GM10248 (cell line): ENCODE data around the gene PAQR7.

Experiments used
- CTCF ChIA-PET: fragments of 300-600 bp; sonication (Branson Sonifier 250); formaldehyde crosslinking; extraction: SDS; loops from one replicate; lab custom pipeline; 2021; ENCODE audit warnings: antibody characterized with exemption; lab: Yijun Ruan, JAX
- POLR2A ChIA-PET: fragments of 350-650 bp; sonication (Branson Sonifier 250); formaldehyde crosslinking; extraction: SDS; loops from one replicate; lab custom pipeline; 2020; ENCODE audit warnings: antibody characterized with exemption; lab: Yijun Ruan, JAX
- DNase-seq: peaks from one replicate; pipeline ENCODE4 v3.0.0; 2012; ENCODE audit errors: extremely low spot score
- CTCF ChIP-seq: IDR thresholded peaks from 2 replicates; pipeline ENCODE4 v1.5.1; 2012; ENCODE audit warnings: mild to moderate bottlenecking, low read depth; ENCODE audit errors: extremely low read depth, missing control alignments, control extremely low read depth

The PAQR7 gene

GRCh38 chr1:25828491-25828890 is 47.0 kb downstream of the PAQR7 start:
- POLR2A ChIA-PET = no interaction called here
- TF ChIP-seq CTCF = no peak
- CTCF ChIA-PET = interaction anchor here (2.1 to 3.2 kb wide), 3 partner anchors 14 to 67 kb away, joined by 8 to 9 read pairs (median 9); no protein-coding TSS in a partner anchor
- DNase-seq = no peak

GRCh38 chr1:25826571-25826970 is 48.9 kb downstream of the PAQR7 start:
- TF ChIP-seq CTCF = no peak
- ChIA-PET CTCF (interaction anchor here (1.7 kb wide), 1 partner anchor 10 kb away, joined by 3 read pairs; no protein-coding TSS in a partner anchor), POLR2A (no interaction called here)
- DNase-seq = no peak

- no peak for DNase-seq
- ChIA-PET CTCF (interaction anchor here (2.6 kb wide), 1 partner anchor 70 kb away, joined by 5 read pairs; no protein-coding TSS in a partner anchor), POLR2A (no interaction called here)
- no peak for TF ChIP-seq CTCF
Measured at GRCh38 chr1:25825605-25826004, 49.9 kb downstream of the PAQR7 start.

- no peak for TF ChIP-seq CTCF
- ChIA-PET POLR2A (interaction anchor here (0.6 kb wide), 1 partner anchor 178 kb away, joined by 5 read pairs; no protein-coding TSS in a partner anchor), CTCF (interaction anchor here (0.8 to 6.0 kb wide), 8 partner anchors 9 to 83 kb away, joined by 3 to 26 read pairs (median 5); no protein-coding TSS in a partner anchor)
- DNase-seq = no peak
Measured at GRCh38 chr1:25821630-25822091, 53.8 kb downstream of the PAQR7 start.

GRCh38 chr1:25821112-25821476 is 54.4 kb downstream of the PAQR7 start:
- DNase-seq = no peak
- POLR2A ChIA-PET = interaction anchor here (0.6 kb wide), 1 partner anchor 179 kb away, joined by 5 read pairs; no protein-coding TSS in a partner anchor
- no peak for TF ChIP-seq CTCF
- CTCF ChIA-PET = interaction anchor here (0.9 to 6.0 kb wide), 10 partner anchors 9 to 334 kb away, joined by 3 to 26 read pairs (median 4); no protein-coding TSS in a partner anchor

- CTCF ChIA-PET = interaction anchor here (0.9 to 6.0 kb wide), 10 partner anchors 8 to 333 kb away, joined by 3 to 26 read pairs (median 5); no protein-coding TSS in a partner anchor
- TF ChIP-seq CTCF = no peak
- DNase-seq = peak; percentile 87
Measured at GRCh38 chr1:25820247-25821111, 55.0 kb downstream of the PAQR7 start.

More at GRCh38 chr1:25820247-25821111, 55.0 kb downstream of the PAQR7 start:
- POLR2A ChIA-PET = no interaction called here
